Thymus (tissue), 11 donors: Measurements from ENCODE around the gene ADAM19. TPM values are rescaled to one million over a fixed set of nuclear protein-coding genes. Genes with fewer than 3 reads are reported as not detected.
"Not testable (repeated sequence)": the region's sequence is repeated elsewhere in the genome, so short reads cannot be mapped to it uniquely, and the experiment has no call there.

ENCODE experiments used
- DNase-seq, 9 donors: peaks; one replicate each; pipeline ENCODE4 v3.0.0-alpha.2; 2013; ENCODE audit warnings: low spot score in 9 of 9, low read depth in 6 of 9, missing footprints in 1 of 9
- H3K27ac ChIP-seq, 2 donors: one replicate each; pipeline ENCODE4 v1.5.1; 2013; ENCODE audit warnings: control low read depth in 1 of 2, low read depth in 1 of 2, low read length in 1 of 2, mild to moderate bottlenecking in 1 of 2, moderate library complexity in 1 of 2
- H3K27me3 ChIP-seq, 2 donors: one replicate each; pipeline ENCODE4 v1.5.1; 2013; ENCODE audit warnings: low read length in 1 of 2; ENCODE audit not compliant: control insufficient read depth in 2 of 2, insufficient read depth in 1 of 2
- H3K36me3 ChIP-seq, 2 donors: one replicate each; pipeline ENCODE4 v1.5.1; 2013; ENCODE audit warnings: low read length in 1 of 2, mild to moderate bottlenecking in 1 of 2, moderate library complexity in 1 of 2; ENCODE audit not compliant: control insufficient read depth in 2 of 2, insufficient read depth in 2 of 2
- H3K4me1 ChIP-seq, 2 donors: one replicate each; pipeline ENCODE4 v1.5.1; 2013; ENCODE audit warnings: low read length in 2 of 2; ENCODE audit not compliant: control insufficient read depth in 2 of 2, insufficient read depth in 2 of 2
- H3K4me3 ChIP-seq, 2 donors: one replicate each; pipeline ENCODE4 v1.5.1; 2013; ENCODE audit warnings: low read length in 2 of 2, control low read depth in 1 of 2, mild to moderate bottlenecking in 1 of 2
- H3K9me3 ChIP-seq, 2 donors: one replicate each; pipeline ENCODE4 v1.5.1; 2013; ENCODE audit warnings: low read length in 1 of 2, mild to moderate bottlenecking in 1 of 2; ENCODE audit not compliant: control insufficient read depth in 2 of 2, insufficient read depth in 1 of 2
- WGBS: extraction: QIAGEN DNeasy Blood & Tissue Kit; methylation state at CpG from one replicate; pipeline ENCODE4 v1.1.7; 2013; 5-methylcytosine and 5-hydroxymethylcytosine counted together
- polyA plus RNA-seq: library from polyadenylated mRNA; stranded (reverse); fragments of 200-250 nt; gene quantifications from one replicate; pipeline ENCODE4 v1.2.3, GENCODE V29; 2013
- total RNA-seq: library from RNA; stranded (reverse); fragments of 120-200 nt; gene quantifications from one replicate; pipeline ENCODE4 v1.2.4, GENCODE V29; 2013
- donor health status: healthy.

ADAM19 gene
- total and polyA plus RNA-seq, 2 donors, result 6.9 to 13.2 TPM

- Histone ChIP-seq H3K27me3 (no peaks in the 10 kb centered on the region), H3K9me3 (no peaks in the 10 kb centered on the region), H3K4me3 (no peak overlapping the region), H3K27ac (no peak overlapping the region), H3K36me3 (no peaks in the 10 kb centered on the region), H3K4me1 (no peaks in the 10 kb centered on the region)
- DNase-seq, result no peak
- 98% methylated on average over 9 of the region's 9 CpGs for WGBS
Measured at GRCh38 chr5:157446412-157446935, 129.1 kb downstream of the ADAM19 start.

GRCh38 chr5:157445745-157446411, 129.7 kb downstream of the ADAM19 start:
- Histone ChIP-seq H3K4me1 (no peaks in the 10 kb centered on the region), H3K9me3 (no peaks in the 10 kb centered on the region), H3K27ac (no peak overlapping the region), H3K4me3 (no peak overlapping the region), H3K27me3 (no peaks in the 10 kb centered on the region), H3K36me3 (no peaks in the 10 kb centered on the region)
- no peak for DNase-seq
- WGBS, result 97% methylated on average over 5 of the region's 5 CpGs

GRCh38 chr5:157444224-157444623, 131.4 kb downstream of the ADAM19 start:
- 79% methylated on average over 4 of the region's 4 CpGs for WGBS
- H3K27me3 ChIP-seq, result no peaks in the 10 kb centered on the region
- H3K9me3 ChIP-seq, result no peaks in the 10 kb centered on the region
- H3K27ac ChIP-seq, result no peak overlapping the region
- no peaks in the 10 kb centered on the region for H3K4me1 ChIP-seq
- H3K4me3 ChIP-seq, result no peak overlapping the region
- no peak for DNase-seq
- H3K36me3 ChIP-seq, result no peaks in the 10 kb centered on the region

- no peaks in the 10 kb centered on the region for H3K9me3 ChIP-seq
- no peaks in the 10 kb centered on the region for H3K4me1 ChIP-seq
- H3K4me3 ChIP-seq, result no peak overlapping the region
- no peaks in the 10 kb centered on the region for H3K27me3 ChIP-seq
- no peaks in the 10 kb centered on the region for H3K36me3 ChIP-seq
- DNase-seq, result no peak
- 91% methylated on average over 7 of the region's 7 CpGs for WGBS
- H3K27ac ChIP-seq, result no peak overlapping the region
Measured at GRCh38 chr5:157443041-157443549, 132.5 kb downstream of the ADAM19 start.

GRCh38 chr5:157434096-157434495, 141.5 kb downstream of the ADAM19 start:
- 97% methylated on average over 4 of the region's 4 CpGs for whole genome bisulfite sequencing
- no peaks in the 10 kb centered on the region for H3K9me3 ChIP-seq
- no peaks in the 10 kb centered on the region for H3K27me3 ChIP-seq
- DNase-seq, result no peak
- H3K4me3 ChIP-seq, result no peak overlapping the region
- no peak overlapping the region for H3K27ac ChIP-seq
- H3K36me3 ChIP-seq, result no peaks in the 10 kb centered on the region
- H3K4me1 ChIP-seq, result no peaks in the 10 kb centered on the region

GRCh38 chr5:157431544-157432200, 143.9 kb downstream of the ADAM19 start:
- peak; percentile 14 to 82 (median 47) for DNase-seq

GRCh38 chr5:157429920-157430319, 145.7 kb downstream of the ADAM19 start:
- H3K36me3 ChIP-seq, H3K9me3 ChIP-seq, H3K4me3 ChIP-seq, H3K27ac ChIP-seq, H3K4me1 ChIP-seq, H3K27me3 ChIP-seq, DNase-seq: not testable (repeated sequence)
- 97% methylated on average over 5 of the region's 5 CpGs for WGBS

More at GRCh38 chr5:157431544-157432200, 143.9 kb downstream of the ADAM19 start:
- WGBS, result 56% methylated on average over 4 of the region's 4 CpGs
- no peaks in the 10 kb centered on the region for H3K36me3 ChIP-seq
- no peaks in the 10 kb centered on the region for H3K9me3 ChIP-seq
- H3K4me3 ChIP-seq, result no peak overlapping the region
- no peak overlapping the region for H3K27ac ChIP-seq
- no peaks in the 10 kb centered on the region for H3K4me1 ChIP-seq
- H3K27me3 ChIP-seq, result no peaks in the 10 kb centered on the region

Other genes starting within 250 kb of the ADAM19 start
- 0.14 TPM for gene NIPAL4, start 115.6 kb downstream of the ADAM19 start, total RNA-seq
- 6.1 TPM for gene NIPAL4, start 115.6 kb downstream of the ADAM19 start, polyA plus RNA-seq
- 0.24 TPM for gene SOX30, start 76.7 kb upstream of the ADAM19 start, total RNA-seq
- 0.16 TPM for gene SOX30, start 76.7 kb upstream of the ADAM19 start, polyA plus RNA-seq
- not detected for gene C5orf52, start 95.8 kb upstream of the ADAM19 start, total RNA-seq
- gene C5orf52, start 95.8 kb upstream of the ADAM19 start, polyA plus RNA-seq, result not detected
- 14.8 TPM for gene THG1L, start 155.6 kb upstream of the ADAM19 start, total RNA-seq
- gene THG1L, start 155.6 kb upstream of the ADAM19 start, polyA plus RNA-seq, result 16.7 TPM
- 2.7 TPM for gene LSM11, start 167.9 kb upstream of the ADAM19 start, total RNA-seq
- gene LSM11, start 167.9 kb upstream of the ADAM19 start, polyA plus RNA-seq, result 1.8 TPM